HepG2 (cell line): ENCODE measurements around the gene HIVEP2. TPM values are rescaled to one million over a fixed set of nuclear protein-coding genes. Genes with fewer than 3 reads are reported as not detected.

Experiments
- ARHGAP35 ChIP-seq: sonication (generic); formaldehyde crosslinking; IDR thresholded peaks from 2 replicates; pipeline ENCODE4 v1.9.0; 2022; ENCODE audit warnings: mild to moderate bottlenecking, inconsistent platforms, moderate library complexity, missing genetic modification reagents, borderline replicate concordance
- ATF2 ChIP-seq: sonication (generic); formaldehyde crosslinking; IDR thresholded peaks from 2 replicates; pipeline ENCODE4 v1.4.0; 2020; ENCODE audit warnings: missing genetic modification reagents
- FOXK1 ChIP-seq: sonication (generic); formaldehyde crosslinking; IDR thresholded peaks from 2 replicates; pipeline ENCODE4 v1.4.0; 2020; ENCODE audit warnings: low read depth, missing genetic modification reagents, borderline replicate concordance
- GZF1 ChIP-seq: sonication (generic); formaldehyde crosslinking; IDR thresholded peaks from 2 replicates; pipeline ENCODE4 v1.5.1; 2020; ENCODE audit warnings: mild to moderate bottlenecking, missing genetic modification reagents
- HNF4A ChIP-seq: sonication (generic); formaldehyde crosslinking; IDR thresholded peaks from 2 replicates; pipeline ENCODE4 v1.4.0; 2020; ENCODE audit warnings: missing genetic modification reagents
- KDM6A ChIP-seq: IDR thresholded peaks from 2 replicates; pipeline ENCODE4 v1.6.1; 2016; ENCODE audit warnings: low read depth
- NBN ChIP-seq: fragments of 450-650 bp; conservative IDR thresholded peaks from 2 replicates; pipeline ENCODE4 v1.6.1; 2017
- NR2F6 ChIP-seq, 2 experiments: IDR thresholded peaks; 2 replicates each; pipeline ENCODE4 v1.6.1; 2016; ENCODE audit warnings: antibody characterized with exemption in 1 of 2, mild to moderate bottlenecking in 1 of 2
- RCOR2 ChIP-seq: IDR thresholded peaks from 2 replicates; pipeline ENCODE4 v1.6.1; 2016; ENCODE audit warnings: missing biosample characterization, missing genetic modification reagents
- REL ChIP-seq: sonication (generic); formaldehyde crosslinking; conservative IDR thresholded peaks from 2 replicates; pipeline ENCODE4 v1.8.0; 2022; ENCODE audit warnings: mild to moderate bottlenecking, missing genetic modification reagents, moderate library complexity
- SRSF4 ChIP-seq: fragments of 200-400 bp; formaldehyde crosslinking; IDR thresholded peaks from one replicate; pipeline ENCODE4 v1.6.1; 2018; ENCODE audit warnings: mild to moderate bottlenecking, low read depth, low read length, moderate library complexity; ENCODE audit not compliant: poor library complexity, severe bottlenecking
- ZBTB39 ChIP-seq: sonication (generic); formaldehyde crosslinking; IDR thresholded peaks from 2 replicates; pipeline ENCODE4 v1.5.0; 2020; ENCODE audit warnings: missing genetic modification reagents
- ZC3H4 ChIP-seq: sonication (generic); formaldehyde crosslinking; IDR thresholded peaks from 2 replicates; pipeline ENCODE4 v1.4.0; 2020; ENCODE audit warnings: missing genetic modification reagents, borderline replicate concordance
- ZFP36L2 ChIP-seq: sonication (generic); formaldehyde crosslinking; IDR thresholded peaks from 2 replicates; pipeline ENCODE4 v1.4.0; 2020; ENCODE audit warnings: missing genetic modification reagents
- ZMYM4 ChIP-seq: sonication (generic); formaldehyde crosslinking; IDR thresholded peaks from 2 replicates; pipeline ENCODE4 v1.8.1; 2023; ENCODE audit warnings: mild to moderate bottlenecking, missing genetic modification reagents
- ZNF232 ChIP-seq: sonication (generic); formaldehyde crosslinking; IDR thresholded peaks from 2 replicates; pipeline ENCODE4 v1.4.0; 2020; ENCODE audit warnings: missing genetic modification reagents, borderline replicate concordance
- ZNF337 ChIP-seq: sonication (generic); formaldehyde crosslinking; IDR thresholded peaks from 2 replicates; pipeline ENCODE4 v1.5.1; 2020; ENCODE audit warnings: missing genetic modification reagents, low read depth, mild to moderate bottlenecking, borderline replicate concordance
- ZNF580 ChIP-seq: IDR thresholded peaks from 2 replicates; pipeline ENCODE4 v1.6.1; 2016; ENCODE audit warnings: low read depth, borderline replicate concordance
- ZNF674 ChIP-seq: sonication (generic); formaldehyde crosslinking; IDR thresholded peaks from 2 replicates; pipeline ENCODE4 v1.5.0; 2020; ENCODE audit warnings: low read depth, mild to moderate bottlenecking, missing genetic modification reagents
- ZNF720 ChIP-seq: sonication (generic); formaldehyde crosslinking; IDR thresholded peaks from 2 replicates; pipeline ENCODE4 v1.4.0; 2020; ENCODE audit warnings: missing genetic modification reagents
- ZNF773 ChIP-seq: sonication (generic); formaldehyde crosslinking; IDR thresholded peaks from 2 replicates; pipeline ENCODE4 v1.4.0; 2020; ENCODE audit warnings: missing genetic modification reagents, borderline replicate concordance
- polyA plus RNA-seq, 8 experiments: library from polyadenylated mRNA; depleted of rRNA in 3 of 8; stranded (reverse) in 7 of 8; unstranded in 1 of 8; fragments of >200 nt; fragmentation: Illumina TruSeq in 4 of 8; extraction: Trizol in 4 of 8; gene quantifications; 2 replicates each; pipeline versions ENCODE4 v1.2.1 to v1.2.3, GENCODE V29; 2011 to 2016; ENCODE audit warnings: low read depth in 4 of 8, missing spikeins in 1 of 8, mixed read lengths in 1 of 8; ENCODE audit not compliant: insufficient read depth in 1 of 8
- total RNA-seq, 5 experiments: library from RNA; depleted of rRNA; stranded (reverse); fragments of >200 nt; fragmentation: Illumina TruSeq; extraction: Trizol; gene quantifications; 2 replicates each; pipeline ENCODE4 v1.2.3, GENCODE V29; 2016; ENCODE audit warnings: low read depth in 1 of 5
- TF ChIP-seq, protein P1 (sequence below): sonication (generic); formaldehyde crosslinking; IDR thresholded peaks from 2 replicates; pipeline ENCODE4 v1.4.0; 2020; ENCODE audit warnings: missing genetic modification reagents
- TF ChIP-seq, protein P2 (sequence below): sonication (generic); formaldehyde crosslinking; IDR thresholded peaks from 2 replicates; pipeline ENCODE4 v1.5.0; 2020; ENCODE audit warnings: mild to moderate bottlenecking, missing genetic modification reagents, moderate library complexity
- TF ChIP-seq, protein P3 (sequence below): IDR thresholded peaks from 2 replicates; pipeline ENCODE4 v1.6.1; 2012; ENCODE audit warnings: low read depth, low read length, improper control_type of control experiment

The HIVEP2 gene
- total and polyA plus RNA-seq, 2 of the 13 experiments (the other 11 are each of a cell fraction or from before 2014, with no cell fraction given): 3.4 to 12.9 TPM

GRCh38 chr6:142716097-142716496 lies 228.9 kb downstream of the HIVEP2 start (continued):
- TF ChIP-seq ZNF580 (CRISPR knock-in tag) (peak; percentile 56; the same call in 1 of the 2 replicates), ZC3H4 (CRISPR knock-in tag) (no peak), ZFP36L2 (no peak), ZMYM4 (CRISPR knock-in tag) (peak; percentile 85), GZF1 (no peak), SRSF4 (no peak), REL (no peak), ZNF337 (no peak), ATF2 (peak; percentile 54; the same call in 1 of the 2 replicates), ARHGAP35 (CRISPR knock-in tag) (no peak), HNF4A (peak; percentile 49; the same call in 1 of the 2 replicates), RCOR2 (CRISPR knock-in tag) (no peak), FOXK1 (CRISPR knock-in tag) (peak; percentile 95), ZNF773 (CRISPR knock-in tag) (no peak), NR2F6 (IDR thresholded peaks at IDR 0.05) (no peak), NR2F6 (CRISPR knock-in tag; IDR thresholded peaks at IDR 0.05) (peak; percentile 63; the same call in 1 of the 2 replicates), ZNF232 (CRISPR knock-in tag) (no peak), ZNF720 (no peak), ZBTB39 (CRISPR knock-in tag) (no peak), NBN (no peak), ZNF674 (CRISPR knock-in tag) (no peak), KDM6A (no peak)
- TF ChIP-seq, protein P1, sequence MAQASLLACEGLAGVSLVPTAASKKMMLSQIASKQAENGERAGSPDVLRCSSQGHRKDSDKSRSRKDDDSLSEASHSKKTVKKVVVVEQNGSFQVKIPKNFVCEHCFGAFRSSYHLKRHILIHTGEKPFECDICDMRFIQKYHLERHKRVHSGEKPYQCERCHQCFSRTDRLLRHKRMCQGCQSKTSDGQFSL (CRISPR knock-in tag): no peak
- TF ChIP-seq, protein P2, sequence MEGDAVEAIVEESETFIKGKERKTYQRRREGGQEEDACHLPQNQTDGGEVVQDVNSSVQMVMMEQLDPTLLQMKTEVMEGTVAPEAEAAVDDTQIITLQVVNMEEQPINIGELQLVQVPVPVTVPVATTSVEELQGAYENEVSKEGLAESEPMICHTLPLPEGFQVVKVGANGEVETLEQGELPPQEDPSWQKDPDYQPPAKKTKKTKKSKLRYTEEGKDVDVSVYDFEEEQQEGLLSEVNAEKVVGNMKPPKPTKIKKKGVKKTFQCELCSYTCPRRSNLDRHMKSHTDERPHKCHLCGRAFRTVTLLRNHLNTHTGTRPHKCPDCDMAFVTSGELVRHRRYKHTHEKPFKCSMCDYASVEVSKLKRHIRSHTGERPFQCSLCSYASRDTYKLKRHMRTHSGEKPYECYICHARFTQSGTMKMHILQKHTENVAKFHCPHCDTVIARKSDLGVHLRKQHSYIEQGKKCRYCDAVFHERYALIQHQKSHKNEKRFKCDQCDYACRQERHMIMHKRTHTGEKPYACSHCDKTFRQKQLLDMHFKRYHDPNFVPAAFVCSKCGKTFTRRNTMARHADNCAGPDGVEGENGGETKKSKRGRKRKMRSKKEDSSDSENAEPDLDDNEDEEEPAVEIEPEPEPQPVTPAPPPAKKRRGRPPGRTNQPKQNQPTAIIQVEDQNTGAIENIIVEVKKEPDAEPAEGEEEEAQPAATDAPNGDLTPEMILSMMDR (CRISPR knock-in tag): no peak
- TF ChIP-seq, protein P3, sequence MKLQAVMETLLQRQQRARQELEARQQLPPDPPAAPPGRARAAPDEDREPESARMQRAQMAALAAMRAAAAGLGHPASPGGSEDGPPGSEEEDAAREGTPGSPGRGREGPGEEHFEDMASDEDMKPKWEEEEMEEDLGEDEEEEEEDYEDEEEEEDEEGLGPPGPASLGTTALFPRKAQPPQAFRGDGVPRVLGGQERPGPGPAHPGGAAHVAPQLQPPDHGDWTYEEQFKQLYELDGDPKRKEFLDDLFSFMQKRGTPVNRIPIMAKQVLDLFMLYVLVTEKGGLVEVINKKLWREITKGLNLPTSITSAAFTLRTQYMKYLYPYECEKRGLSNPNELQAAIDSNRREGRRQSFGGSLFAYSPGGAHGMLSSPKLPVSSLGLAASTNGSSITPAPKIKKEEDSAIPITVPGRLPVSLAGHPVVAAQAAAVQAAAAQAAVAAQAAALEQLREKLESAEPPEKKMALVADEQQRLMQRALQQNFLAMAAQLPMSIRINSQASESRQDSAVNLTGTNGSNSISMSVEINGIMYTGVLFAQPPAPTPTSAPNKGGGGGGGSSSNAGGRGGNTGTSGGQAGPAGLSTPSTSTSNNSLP: peak; percentile 65; the same call in 1 of the 2 replicates
